ENCODE results near the gene RCC2. TPM values are rescaled to one million over a fixed set of nuclear protein-coding genes. Genes with fewer than 3 reads are reported as not detected.
A peak's percentile ranks its signal among the peaks of the same experiment; 100 is the strongest.

RCC2 gene
- total RNA-seq, 4 donors from 2014 or later, result 5.7 to 11.5 (median 7.8) TPM

GRCh38 chr1:17405898-17406759 lies 33.3 kb downstream of the RCC2 start:
- H3K9me3 ChIP-seq, result no peaks in the 10 kb centered on the region
- H3K27me3 ChIP-seq, result no peaks in the 10 kb centered on the region
- in situ Hi-C loops (cut with MboI; ENCODE audit: low sequenced_read_pairs in 4 of 4) (no loop called here), intact Hi-C loops (cut with DNase I; ENCODE audit: low total_unique reads) (no loop called here)
- peaks cover 0 to 37% of the 10 kb centered on the region in 2 donors for H3K36me3 ChIP-seq
- peaks cover 0 to 3% of the 10 kb centered on the region in 2 donors for H3K4me1 ChIP-seq
- DNase-seq (peak in 1 of 2 donors; percentile 31), ATAC-seq (peak; percentile 69 to 87)
- H3K4me3 ChIP-seq, result no peak overlapping the region
- H3K27ac ChIP-seq, result no peak overlapping the region
- TF ChIP-seq CTCF (IDR thresholded peaks at IDR 0.05 in 4 of 5, conservative IDR thresholded peaks at IDR 0.05 in 1 of 5), result peak; percentile 16 to 67 (median 45)
- no peak for TF ChIP-seq POLR2A (IDR thresholded peaks at IDR 0.05)

GRCh38 chr1:17404820-17405219 lies 34.7 kb downstream of the RCC2 start:
- Histone ChIP-seq H3K27me3 (no peaks in the 10 kb centered on the region), H3K36me3 (peaks cover 0 to 24% of the 10 kb centered on the region in 2 donors), H3K4me1 (peaks cover 0 to 3% of the 10 kb centered on the region in 2 donors), H3K27ac (no peak overlapping the region), H3K4me3 (no peak overlapping the region), H3K9me3 (no peaks in the 10 kb centered on the region)
- in situ Hi-C loops (cut with MboI; ENCODE audit: low sequenced_read_pairs in 4 of 4), result no loop called here
- intact Hi-C loops (cut with DNase I; ENCODE audit: low total_unique reads), result no loop called here
- ATAC-seq (no peak), DNase-seq (no peak)
- TF ChIP-seq CTCF (IDR thresholded peaks at IDR 0.05 in 4 of 5, conservative IDR thresholded peaks at IDR 0.05 in 1 of 5), result no peak
- no peak for TF ChIP-seq POLR2A (IDR thresholded peaks at IDR 0.05)

- DNase-seq, result no peak
- intact Hi-C loops (cut with DNase I; ENCODE audit: low total_unique reads) (no loop called here), in situ Hi-C loops (cut with MboI; ENCODE audit: low sequenced_read_pairs in 4 of 4) (no loop called here)
- TF ChIP-seq POLR2A (IDR thresholded peaks at IDR 0.05) (no peak), CTCF (IDR thresholded peaks at IDR 0.05 in 4 of 5, conservative IDR thresholded peaks at IDR 0.05 in 1 of 5) (no peak)
- H3K4me3 ChIP-seq, result no peak overlapping the region
- no peak for ATAC-seq
- H3K36me3 ChIP-seq, result peaks cover 0 to 17% of the 10 kb centered on the region in 2 donors
- no peaks in the 10 kb centered on the region for H3K27me3 ChIP-seq
- H3K4me1 ChIP-seq, result peaks cover 0 to 3% of the 10 kb centered on the region in 2 donors
- H3K9me3 ChIP-seq, result no peaks in the 10 kb centered on the region
- no peak overlapping the region for H3K27ac ChIP-seq
Measured at GRCh38 chr1:17404034-17404684, 35.3 kb downstream of the RCC2 start.

- TF ChIP-seq POLR2A (IDR thresholded peaks at IDR 0.05) (no peak), CTCF (IDR thresholded peaks at IDR 0.05 in 4 of 5, conservative IDR thresholded peaks at IDR 0.05 in 1 of 5) (no peak)
- peaks cover 0 to 6% of the 10 kb centered on the region in 2 donors for H3K36me3 ChIP-seq
- no peak overlapping the region for H3K27ac ChIP-seq
- no peak overlapping the region for H3K4me3 ChIP-seq
- no peak for DNase-seq
- intact Hi-C loops (cut with DNase I; ENCODE audit: low total_unique reads) (no loop called here), in situ Hi-C loops (cut with MboI; ENCODE audit: low sequenced_read_pairs in 4 of 4) (no loop called here)
- no peaks in the 10 kb centered on the region for H3K9me3 ChIP-seq
- no peaks in the 10 kb centered on the region for H3K27me3 ChIP-seq
- no peak for ATAC-seq
- peaks cover 0 to 3% of the 10 kb centered on the region in 2 donors for H3K4me1 ChIP-seq
Measured at GRCh38 chr1:17403081-17403480, 36.4 kb downstream of the RCC2 start.

All from gastrocnemius medialis (tissue), 4 donors.